GM19395 (cell line): ENCODE data around the gene PPP1R11.

Experiments used
- ATAC-seq: cut with Tn5 transposase; IDR thresholded peaks from one replicate; pipeline ENCODE4 v1.9.1; 2021; ENCODE audit warnings: mild to moderate bottlenecking, moderate library complexity; ENCODE audit not compliant: unreplicated experiment

PPP1R11 gene

DNA sequence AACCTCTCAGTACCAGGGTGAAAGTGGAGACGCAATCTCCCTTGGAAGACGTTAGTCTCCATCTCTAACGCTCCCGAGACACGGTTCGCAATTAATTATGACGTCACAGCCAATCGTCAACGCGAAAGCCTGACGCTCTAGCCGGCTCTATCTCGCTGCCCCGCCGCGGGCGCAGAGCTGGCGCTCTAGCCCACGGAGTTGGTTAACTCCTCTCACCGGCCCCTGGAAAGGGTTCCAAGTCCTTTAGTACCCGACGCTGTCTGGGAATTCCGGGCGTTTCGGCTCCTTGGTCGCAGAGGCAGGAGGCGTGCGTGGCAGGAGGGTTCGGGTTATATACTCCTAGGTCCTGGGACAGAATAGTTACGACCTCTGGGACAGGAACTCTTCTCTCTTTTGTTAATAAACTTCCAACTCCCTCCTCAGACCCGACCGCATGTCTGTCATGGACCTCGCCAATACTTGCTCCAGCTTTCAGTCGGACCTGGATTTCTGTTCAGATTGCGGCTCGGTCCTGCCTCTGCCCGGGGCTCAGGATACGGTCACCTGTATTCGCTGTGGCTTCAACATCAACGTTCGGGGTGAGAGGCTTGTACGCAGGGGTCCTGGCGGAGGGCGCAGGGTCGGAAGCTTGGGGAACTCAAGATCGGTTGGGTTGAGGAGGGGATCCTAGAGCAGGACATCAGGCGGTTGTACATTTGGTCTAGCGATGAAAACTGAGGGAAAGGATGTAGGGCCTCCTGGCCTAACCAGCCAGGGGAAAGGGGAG lies 5.7 kb upstream of the PPP1R11 start, which contains the start of gene POLR1H:
Gene POLR1H, plus strand, starts transcription at position 174 of the 766 bp plus-strand sequence. Its CDS starts 260 bp downstream, at position 434.
- peak; percentile 89 for ATAC-seq

DNA sequence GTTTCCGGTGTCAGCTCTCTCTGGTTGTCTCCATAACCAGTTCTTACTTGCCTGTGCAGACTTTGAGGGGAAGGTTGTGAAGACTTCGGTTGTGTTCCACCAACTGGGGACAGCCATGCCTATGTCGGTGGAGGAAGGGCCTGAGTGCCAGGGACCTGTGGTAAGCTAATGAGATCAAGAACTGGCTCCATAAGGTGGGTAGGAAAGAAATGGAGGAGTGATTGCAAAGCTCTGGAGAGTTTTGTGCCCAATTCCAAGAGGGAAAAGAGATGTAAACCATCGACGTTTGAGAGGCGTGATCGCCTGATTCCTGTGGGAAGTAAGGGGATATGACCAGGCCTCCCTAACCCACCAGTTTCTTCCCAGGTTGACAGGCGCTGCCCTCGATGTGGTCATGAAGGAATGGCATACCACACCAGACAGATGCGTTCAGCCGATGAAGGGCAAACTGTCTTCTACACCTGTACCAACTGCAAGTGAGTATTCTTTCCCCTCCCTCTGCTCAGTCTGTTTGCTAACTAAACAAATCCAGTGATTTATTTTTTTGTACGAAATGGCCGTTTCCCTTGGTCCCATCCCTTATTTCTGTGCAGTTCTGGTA lies 5.0 kb upstream of the PPP1R11 start:
- peak; percentile 18 for ATAC-seq

DNA sequence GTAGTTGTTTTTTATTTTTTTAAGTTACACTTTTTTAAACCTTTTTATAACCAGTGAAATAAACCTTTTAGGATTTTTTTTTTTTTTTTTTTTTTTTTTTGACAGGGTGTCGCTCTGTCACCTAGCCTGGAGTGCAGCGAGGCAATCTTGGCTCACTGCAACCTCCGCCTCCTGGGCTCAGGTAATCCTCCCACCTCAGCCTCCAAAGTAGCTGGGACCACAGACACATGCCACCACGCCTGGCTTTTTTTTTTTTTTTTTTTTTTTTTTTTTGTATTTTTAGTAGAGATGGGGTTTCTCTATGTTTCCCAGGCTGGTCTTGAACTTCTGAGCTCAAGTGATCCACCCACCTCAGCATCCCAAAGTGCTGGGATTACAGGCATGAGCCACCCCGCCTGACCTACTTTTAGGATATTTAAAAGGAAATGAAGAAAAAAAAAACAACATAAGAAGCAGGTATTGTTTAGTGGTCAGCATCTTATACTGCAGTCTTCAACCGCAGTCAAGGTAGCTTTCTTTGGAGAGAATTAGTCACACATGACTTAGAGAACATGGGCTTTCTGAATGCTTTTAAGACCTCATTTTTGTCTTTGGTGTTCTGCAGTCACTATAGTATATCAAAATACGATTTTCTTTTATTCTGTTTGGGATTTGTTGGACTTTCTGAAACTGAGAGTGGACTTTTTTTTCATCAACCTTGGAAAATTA lies 4.4 kb upstream of the PPP1R11 start:
- no peak for ATAC-seq

DNA sequence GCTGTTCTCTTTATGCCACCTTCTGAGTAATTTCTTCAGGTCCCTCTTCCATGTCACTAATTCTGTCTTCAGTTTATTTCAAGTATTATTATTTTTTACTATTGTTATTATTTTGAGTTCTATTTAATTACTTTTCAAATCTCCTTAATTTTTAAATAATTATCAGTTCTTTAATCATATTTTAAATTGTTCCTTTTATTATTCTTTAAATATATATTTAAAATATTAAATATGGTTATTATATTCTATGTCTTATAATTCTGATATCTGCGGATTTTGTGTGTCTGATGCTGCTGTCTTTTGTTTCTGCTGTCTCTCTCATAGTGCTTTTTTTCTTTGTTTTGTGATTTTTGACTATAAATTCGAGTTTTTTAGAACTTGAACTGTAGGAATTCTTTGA lies 3.7 kb upstream of the PPP1R11 start:
- ATAC-seq, result no peak

DNA sequence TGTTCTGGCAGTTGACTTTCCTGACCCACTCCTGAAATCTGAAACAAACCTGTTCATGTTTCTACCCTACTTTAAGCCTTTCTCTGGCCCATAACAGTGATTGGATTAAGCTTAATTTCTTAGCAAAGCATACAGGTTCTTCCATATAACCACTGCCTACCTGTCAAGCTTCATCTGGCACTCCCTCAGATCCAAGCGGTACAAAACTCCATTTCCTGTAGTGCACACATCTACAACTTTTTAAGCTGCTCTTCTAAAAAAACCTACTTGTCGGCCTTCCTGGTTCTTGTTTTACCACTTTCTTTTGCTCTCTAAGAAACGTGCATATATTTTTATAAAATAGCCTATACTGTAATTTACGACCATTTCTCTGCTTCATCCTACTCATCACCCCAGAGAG lies 916 bp upstream of the PPP1R11 start:
- ATAC-seq, result no peak

DNA sequence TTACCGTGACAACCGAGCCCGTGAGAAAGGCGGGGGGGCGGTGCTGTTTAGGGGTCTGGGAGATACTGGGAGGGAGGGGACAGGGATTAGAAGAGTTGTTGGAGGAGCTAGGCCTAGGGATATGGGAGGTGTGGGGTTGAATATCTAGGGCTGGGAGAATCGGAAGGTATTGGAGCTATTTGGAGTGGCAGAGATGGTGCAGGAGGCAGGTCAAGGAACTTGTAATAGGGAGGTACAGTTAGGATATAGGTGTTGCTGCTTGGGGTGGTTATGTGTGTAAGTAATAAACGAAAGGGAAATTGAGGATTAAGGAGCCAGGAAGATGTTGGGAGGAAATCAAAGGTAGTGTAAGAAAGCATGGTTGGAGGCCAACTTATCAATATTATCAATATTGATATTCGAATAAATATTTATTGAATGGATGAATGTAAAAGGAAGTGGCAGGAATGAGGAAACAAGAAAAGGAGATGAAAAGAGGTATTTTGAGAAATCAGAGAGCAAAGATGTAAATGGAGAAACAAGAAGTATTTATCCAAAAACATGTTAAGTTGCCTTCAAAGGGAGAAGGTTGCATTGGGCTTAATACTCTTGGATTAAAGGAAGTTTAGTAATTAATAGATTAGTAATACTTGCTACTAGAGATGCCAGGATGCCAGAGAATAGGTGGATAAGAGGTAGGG lies 602 bp downstream of the PPP1R11 start:
- no peak for ATAC-seq

DNA sequence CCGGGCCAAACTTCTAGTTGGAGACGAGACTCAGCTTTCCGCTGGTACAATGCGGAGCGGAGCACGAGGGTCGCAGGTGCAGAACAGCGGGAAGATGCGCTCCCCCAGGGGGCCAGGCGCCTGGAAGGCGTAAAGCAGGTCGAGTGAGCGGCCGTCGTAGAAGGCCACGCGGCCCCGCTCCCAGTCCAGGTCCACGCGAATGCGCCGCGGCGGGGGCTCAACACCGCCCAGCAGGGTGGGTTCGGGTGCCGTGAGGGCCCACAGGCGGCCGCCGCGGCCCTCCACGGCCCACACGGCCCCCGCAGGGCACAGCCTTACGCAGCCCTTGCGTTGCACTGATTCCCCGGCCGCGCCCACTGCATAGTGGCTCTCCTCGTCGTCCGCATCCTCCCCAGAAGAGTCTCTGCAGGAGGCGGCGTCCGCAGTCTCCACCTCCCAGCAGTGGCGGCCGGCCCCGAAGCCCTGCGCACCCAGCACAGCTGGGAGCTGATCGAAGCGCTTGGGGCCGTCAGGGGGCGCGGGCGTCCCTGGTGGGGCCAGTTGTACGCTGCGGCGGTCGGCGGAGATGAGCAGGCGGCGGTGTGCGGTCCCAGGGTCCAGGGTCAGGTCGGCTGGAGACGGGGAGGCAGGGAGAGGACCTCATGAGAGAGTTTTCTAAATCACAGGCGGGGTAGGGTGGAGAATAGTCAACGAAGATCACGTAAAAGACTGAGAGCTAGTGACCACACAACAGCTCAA lies 4.3 kb downstream of the PPP1R11 start:
- no peak for ATAC-seq

DNA sequence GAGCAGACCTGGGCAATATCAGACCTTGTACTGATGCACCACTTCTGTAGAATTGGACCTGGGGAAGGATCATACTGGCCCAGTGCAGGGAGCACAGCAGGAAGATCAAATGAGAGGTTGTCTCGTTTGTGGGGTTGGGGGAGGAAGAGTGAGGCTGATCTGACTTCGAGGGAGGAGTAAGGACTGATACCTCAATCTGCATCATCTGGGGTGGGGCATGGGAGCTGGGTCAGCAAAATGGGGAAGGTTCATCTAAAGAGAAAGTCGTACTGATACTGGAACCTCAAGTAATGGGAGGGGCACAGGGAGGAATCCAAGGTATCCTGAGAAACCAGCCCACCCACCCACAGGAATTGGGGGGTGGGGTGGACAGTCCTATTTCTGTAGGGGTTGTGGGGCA lies 4.9 kb downstream of the PPP1R11 start:
- ATAC-seq, result no peak

DNA sequence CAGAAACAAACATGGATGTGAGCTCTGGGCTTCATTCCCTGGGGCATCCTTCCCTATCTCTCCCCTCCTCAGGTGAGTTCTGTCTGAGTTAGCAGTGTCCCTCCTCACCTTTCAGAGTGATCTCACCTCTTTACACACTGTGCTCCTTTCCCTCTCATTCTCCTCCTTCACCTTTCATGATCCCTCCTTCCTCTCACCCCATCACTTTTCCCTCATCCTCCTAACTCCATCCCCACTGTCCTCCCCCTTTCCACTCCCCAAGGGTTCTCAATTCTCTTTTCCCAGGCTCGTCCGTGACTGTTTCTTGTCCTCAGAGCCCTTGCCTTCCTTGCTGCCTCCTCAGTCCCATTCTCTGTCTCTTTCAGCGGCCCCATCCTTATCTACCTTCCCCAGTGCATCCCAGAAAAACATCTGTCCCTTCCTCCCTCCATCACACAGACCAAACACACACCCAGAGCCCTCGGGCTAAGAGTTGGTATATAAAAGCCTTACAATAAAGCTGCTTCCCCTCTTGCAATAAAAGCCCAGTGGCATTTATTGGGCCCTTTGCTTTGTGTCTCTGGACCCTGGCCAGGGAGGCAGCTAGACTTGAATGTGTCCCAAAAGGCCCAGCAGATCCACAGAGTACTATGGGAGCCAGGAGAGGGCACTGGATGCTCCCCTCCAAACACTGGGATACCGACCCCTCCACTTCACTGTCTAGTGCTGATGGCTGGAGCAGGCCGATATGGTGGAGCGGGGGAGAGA lies 6.7 kb downstream of the PPP1R11 start:
- no peak for ATAC-seq

DNA sequence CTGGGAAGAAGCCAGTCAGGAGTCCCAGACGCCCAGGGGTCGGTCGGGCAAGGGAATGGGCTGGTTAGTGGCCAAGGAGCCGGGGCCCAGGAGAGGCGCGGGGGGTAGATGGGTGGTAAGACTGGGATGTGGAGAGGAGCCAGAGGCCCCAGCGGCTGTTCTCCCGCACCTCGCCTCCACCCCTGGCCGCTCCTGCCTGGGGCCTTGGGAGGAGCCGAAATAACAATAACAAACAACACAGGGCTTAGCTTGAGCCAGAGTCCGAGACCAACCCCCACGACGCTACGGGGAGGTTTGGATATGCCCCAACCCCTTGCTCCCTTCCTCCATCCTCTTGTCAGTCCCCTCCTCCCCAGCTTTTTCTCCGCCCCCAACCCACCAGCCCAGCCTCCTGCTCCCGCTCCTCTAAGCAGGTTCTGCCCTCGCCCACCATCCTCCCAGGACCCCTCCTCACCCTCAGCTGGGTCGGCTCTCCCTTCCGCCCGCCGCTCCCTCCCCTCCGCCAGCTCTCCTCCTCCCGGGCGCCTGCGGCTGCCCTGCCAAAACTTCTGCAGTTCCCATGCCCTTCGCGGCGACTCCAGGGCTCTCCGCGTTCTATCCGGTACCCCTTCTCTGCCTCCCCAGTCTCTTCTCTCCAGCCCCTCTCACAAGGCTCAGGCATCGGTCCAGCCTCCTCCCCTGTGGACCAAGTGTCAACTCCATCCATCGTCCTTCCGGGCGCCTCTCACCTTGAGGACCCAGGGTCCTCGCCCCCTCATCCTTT lies 7.5 kb downstream of the PPP1R11 start:
- no peak for ATAC-seq

DNA sequence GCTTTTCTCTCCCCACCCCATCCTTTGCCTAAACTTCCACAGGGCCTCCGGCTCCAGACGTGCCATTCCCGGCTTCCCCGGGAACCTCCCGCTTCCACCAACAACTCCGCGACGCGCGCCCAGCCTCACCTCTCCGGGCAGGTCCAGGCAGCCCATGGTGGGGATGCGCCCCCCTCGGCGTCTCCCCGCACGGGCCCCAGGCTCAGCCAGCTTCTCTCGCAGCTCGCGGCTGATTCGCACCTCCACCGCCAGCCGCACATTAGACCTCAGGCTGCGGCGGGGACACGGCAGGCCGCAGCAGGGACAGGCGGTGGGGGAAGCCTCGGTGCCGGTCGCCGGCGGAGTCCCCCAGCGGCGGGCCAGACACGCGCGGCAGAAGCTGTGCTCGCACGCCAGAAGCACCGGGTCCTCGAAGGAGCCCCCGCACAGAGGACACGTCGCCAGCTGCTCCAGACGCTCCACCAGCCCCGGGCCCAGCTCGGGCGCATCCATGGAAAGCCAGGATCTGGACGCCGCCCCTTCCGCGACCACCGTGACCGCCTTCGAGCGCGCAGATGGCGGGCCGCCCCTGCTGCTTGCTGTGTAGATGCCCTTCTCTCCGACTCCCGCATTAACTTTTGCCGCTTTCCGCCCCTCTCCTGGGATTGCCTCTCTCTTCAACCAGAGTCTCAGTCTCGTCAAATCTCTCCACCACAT lies 8.2 kb downstream of the PPP1R11 start, which contains the start of gene RNF39:
Gene RNF39, minus strand, starts transcription at position 676 of the 696 bp plus-strand sequence. Its CDS starts 184 bp downstream, at position 492.
- no peak for ATAC-seq

DNA sequence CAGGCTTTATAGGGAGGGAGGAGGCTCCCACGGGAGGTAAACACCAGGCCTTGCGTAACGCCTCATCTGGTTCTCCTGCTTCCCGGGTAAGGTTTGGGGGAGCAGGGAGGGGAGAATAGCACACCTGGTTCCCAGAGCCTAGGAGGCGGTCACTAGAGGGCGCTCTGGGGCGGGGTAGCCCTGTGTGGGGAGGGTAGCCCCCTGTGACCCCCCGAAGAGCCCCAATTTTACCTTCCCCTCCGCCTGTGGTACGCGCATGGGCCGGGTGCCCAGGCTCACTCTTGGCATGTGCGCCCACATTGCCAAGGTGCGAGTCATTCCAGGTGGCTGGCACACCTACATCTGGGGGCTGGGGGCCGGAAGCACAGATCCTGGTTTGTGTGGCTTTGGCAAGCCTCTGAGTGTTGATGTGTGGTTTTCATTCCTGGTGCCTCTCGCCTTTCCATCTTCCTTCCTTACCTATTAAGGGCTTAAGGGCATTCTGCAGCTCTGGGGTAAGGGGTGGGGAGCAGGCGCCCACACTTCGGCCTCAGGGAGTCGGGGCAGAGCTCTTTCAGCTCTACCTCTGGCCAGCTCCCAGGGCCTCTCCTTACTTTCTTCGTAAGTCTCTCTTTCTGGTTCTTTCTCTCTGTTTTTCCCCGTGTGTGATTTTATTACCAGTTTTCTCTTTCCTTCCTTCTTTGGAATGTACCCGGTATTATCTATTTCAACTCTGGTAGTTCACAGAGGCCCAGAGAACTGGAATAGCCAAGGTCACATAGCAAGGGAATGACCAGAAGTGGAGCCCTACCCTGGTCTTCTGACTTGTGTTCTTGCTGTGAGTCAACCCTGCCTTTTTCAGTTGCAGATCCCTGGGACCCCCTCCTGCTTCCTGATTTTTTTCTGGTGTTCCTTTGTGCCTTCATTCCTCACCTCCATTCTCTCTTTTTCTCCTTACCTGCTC lies 9.1 kb downstream of the PPP1R11 start:
- ATAC-seq, result no peak

DNA sequence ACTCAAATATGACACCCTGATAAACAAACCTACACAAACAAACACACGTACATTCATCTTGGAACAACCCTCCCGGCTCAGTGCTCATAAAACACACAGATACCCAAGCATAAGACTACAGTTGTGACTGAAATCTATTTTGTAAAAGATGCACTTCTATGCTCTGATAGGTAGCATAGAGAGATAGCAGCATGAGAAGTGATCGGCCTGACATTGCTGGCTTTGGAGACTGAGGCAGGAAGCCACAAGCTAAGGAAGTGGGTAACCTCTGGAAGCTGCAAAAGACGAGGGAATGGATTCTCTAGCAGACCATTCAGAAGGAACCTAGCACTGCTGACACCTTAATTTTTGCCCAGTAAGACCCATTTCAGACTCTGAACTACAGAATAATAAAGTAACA lies 10.2 kb downstream of the PPP1R11 start:
- ATAC-seq, result no peak

DNA sequence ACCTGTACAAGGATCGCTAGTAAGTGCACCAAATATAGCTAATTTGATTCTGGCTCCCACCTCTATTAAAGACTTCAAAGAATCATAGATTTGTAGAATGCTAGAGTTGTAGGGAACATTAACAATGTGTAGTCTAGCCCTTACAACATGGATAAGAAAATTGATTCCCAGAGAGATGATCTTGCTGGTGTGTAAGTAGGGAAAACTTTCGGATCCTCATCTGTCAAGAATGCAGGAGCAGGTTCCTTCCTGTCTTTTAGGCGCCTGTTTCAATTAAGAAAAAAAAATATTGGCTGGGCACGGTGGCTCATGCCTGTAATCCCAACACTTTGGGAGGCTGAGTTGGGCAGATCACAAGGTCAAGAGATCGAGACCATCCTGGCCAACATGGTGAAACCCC lies 20.9 kb downstream of the PPP1R11 start:
- ATAC-seq, result no peak

DNA sequence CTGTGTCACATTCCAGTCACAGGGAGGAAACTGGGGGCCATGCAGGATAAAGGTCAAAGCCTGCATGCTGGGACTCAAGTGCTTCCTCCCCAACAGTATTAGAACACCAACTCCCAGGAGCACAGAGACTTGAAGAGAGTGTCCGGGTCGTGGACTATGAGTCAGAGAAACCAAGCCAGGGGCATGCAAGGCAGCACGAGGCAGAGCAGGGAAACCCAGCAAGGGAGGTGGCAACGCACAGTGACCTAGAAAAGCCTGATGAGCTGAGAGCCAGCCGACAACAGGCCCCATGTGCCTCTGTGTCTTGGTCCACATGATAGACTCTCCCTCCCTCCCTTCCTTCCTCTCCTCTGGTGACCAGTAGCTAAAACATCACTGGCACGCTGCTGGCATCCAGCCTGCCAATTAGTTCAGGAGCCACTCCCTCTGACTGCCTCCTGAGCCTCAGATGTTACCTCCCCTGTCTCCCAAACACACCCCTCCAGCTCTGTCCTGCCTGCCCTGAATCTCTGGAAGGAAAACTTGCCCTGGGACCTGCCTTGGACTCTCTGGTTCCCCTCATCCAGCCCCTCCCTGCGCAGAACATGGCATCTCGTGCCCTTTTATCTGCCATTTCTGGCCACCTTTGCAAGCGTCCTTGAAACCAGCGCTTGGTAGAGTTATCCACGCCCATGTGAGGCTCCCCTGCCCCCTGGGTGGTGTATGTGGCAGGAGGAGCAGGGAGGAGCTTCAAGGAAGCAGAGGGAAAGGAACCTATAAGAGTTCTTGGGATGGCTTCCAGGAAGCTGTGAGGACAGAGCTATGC lies 24.8 kb downstream of the PPP1R11 start:
- ATAC-seq, result no peak

DNA sequence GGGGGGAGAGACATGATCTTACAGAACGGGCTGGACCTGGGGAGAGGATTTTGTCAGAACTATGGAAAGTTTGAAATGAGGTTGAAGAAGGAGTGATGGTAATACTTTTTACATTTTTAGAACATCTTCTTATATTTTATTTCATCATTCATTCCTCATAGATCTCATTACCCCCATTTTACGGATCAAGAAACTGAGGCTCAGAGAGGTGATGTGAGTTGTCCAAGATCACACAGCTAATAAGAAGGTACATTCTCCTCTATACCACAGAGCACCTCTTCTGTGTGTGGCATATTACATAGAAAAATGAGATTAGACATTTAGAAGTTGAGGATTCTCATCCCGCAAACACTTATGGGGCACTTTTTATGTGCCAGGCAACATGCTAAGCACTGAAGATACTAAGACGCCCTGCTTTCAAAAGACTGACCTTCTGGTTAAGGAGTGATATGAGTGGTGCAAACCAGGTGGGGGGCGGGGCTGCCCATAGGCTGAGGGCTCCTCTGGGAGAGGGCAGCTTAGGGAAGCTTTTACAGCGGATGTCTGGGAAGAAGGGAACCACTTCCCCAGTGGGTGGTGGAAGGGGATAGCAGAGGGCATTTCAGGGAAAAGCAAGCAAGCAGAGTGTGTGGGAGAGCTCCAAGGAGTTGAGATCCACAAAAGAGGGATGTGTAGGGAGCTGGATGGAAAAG lies 26.0 kb downstream of the PPP1R11 start:
- no peak for ATAC-seq
